ENCODE results near the gene ZBTB9.

GRCh38 chr6:33433544-33434191 lies 20.7 kb upstream of the ZBTB9 start:
- TF ChIP-seq YY1 (IDR thresholded peaks at IDR 0.05; ENCODE audit: insufficient read depth, insufficient read length): no peak
- TF ChIP-seq SUZ12 (IDR thresholded peaks at IDR 0.05; ENCODE audit: extremely low read depth, insufficient read depth, insufficient read length): no peak
